Measurements from ENCODE around the gene ZNF569.

GRCh38 chr19:37472165-37472564, 4.9 kb upstream of the ZNF569 start:
- TF ChIP-seq CTCF (IDR thresholded peaks at IDR 0.05) (no peak), POLR2A (IDR thresholded peaks at IDR 0.05) (no peak), POLR2AphosphoS5 (IDR thresholded peaks at IDR 0.05) (no peak)

Measured in sigmoid colon (tissue), 4 donors.